Lung microvascular endothelial cell (primary cell): Measurements from ENCODE around the gene CABLES1. TPM values are rescaled to one million over a fixed set of nuclear protein-coding genes. Genes with fewer than 3 reads are reported as not detected.
A peak's percentile ranks its signal among the peaks of the same experiment; 100 is the strongest.
"Not testable (repeated sequence)": the region's sequence is repeated elsewhere in the genome, so short reads cannot be mapped to it uniquely, and the experiment has no call there.

Experiments used
- DNase-seq, 2 donors: peaks; one replicate each; pipeline versions ENCODE4 v3.0.0 to v3.0.0-alpha.2; 2010; ENCODE audit warnings: low read depth in 2 of 2
- total RNA-seq: library from RNA; depleted of rRNA; stranded (reverse); fragments of >200 nt; gene quantifications from 2 replicates; pipeline ENCODE4 v1.2.1, GENCODE V29; 2014

Gene CABLES1
- total RNA-seq, 1 donor from 2014 or later, result 74.8 TPM

DNA sequence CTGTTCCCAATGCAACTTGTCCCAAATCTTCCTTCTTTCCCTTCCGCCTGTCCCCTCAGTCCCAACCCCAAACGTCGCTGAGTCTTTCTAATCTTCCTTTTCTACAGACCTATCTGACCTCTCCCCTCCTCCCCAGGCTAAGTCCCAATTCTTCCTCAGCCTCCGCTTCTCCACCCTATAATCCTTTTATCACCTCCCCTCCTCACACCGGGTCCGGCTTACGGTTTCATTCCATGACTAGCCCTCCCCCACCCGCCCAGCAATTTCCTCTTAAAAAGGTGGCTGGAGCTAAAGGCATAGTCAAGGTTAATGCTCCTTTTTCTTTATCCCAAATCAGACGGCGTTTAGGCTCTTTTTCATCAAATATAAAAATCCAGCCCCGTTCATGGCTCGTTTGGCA is 150.3 kb downstream of the CABLES1 start:
- not testable (repeated sequence) for DNase-seq

- DNase-seq, result no peak
Measured at GRCh38 chr18:23291456-23292205, 156.3 kb downstream of the CABLES1 start.

DNA sequence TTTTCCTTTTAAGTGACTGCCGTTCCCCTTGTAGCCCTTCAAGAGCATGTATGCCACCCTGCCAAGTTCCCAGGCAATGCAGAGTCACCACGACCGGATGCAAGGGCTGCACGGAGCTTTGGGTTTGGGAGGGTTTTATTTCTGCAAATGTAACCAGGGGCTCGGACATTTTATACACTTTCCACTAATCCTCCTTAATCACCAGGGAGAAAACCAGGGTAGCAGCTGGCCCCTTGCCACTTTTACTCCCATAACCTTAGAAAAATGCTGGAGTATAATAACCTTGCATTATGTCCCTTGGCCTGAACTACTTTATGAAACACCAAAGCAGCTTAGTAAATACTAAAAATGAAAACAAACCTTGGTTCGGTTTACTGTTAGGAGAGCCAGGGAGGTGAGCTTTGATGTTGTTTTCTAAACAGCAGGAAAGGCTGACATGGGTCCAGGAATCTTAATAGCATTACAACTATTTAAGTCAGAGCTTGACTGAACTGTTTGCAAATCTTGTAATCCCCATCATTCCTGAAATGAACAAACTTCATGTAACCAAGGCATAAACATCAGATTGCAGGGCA is 165.0 kb downstream of the CABLES1 start:
- no peak for DNase-seq

DNA sequence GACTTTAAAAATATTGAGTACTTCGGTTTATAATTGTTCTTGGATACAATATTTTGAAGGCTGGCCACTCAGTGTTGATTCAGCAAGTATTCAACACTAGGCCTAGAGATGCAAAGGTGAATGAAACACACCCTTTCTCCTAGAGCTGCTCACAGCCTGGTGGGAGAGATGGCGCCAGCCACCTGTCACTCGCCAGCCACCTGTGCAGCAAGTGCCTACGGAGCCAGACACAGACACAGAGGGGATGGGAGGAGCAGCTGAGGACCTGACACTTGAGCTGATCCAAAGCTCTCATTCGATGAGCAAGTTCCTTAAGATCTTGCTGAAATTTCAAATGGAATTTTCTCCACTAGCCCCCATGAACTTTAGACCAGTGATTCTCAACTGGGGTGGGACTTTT is 166.7 kb downstream of the CABLES1 start:
- DNase-seq, result no peak

GRCh38 chr18:23302511-23302850 is 167.2 kb downstream of the CABLES1 start:
- no peak for DNase-seq

- peak in 1 of 2 donors; percentile 96 for DNase-seq
Measured at GRCh38 chr18:23302851-23303527, 167.7 kb downstream of the CABLES1 start.

- DNase-seq, result peak; percentile 6 to 61
Measured at GRCh38 chr18:23306822-23307221, 171.5 kb downstream of the CABLES1 start.

- DNase-seq, result peak; percentile 72 to 74
Measured at GRCh38 chr18:23307567-23308295, 172.4 kb downstream of the CABLES1 start.

Other genes with a start within 250 kb of the CABLES1 start
- 11.3 and 13.5 TPM in 2 replicates for gene RBBP8, start 202.2 kb upstream of the CABLES1 start, total RNA-seq